GM12878 (cell line): Measurements from ENCODE around the gene TATDN2. TPM values are rescaled to one million over a fixed set of nuclear protein-coding genes. Genes with fewer than 3 reads are reported as not detected.

Experiments used
- ATAC-seq: fragments of 200-7000 bp; cut with Tn5 transposase; 3 replicates; pipeline ENCODE4 v1.9.1; 2020; ENCODE audit warnings: mild to moderate bottlenecking, moderate library complexity
- BruUV-seq: library from RNA; stranded (reverse); fragments of 400-500 nt; replicated peaks from 2 replicates; lab custom pipeline; 2021; lab: Mats Ljungman, UMichigan
- CTCF ChIA-PET: fragments of 300-600 bp; sonication (Branson Sonifier 250); formaldehyde crosslinking; extraction: SDS; loops from one replicate; lab custom pipeline; 2021; ENCODE audit warnings: inconsistent platforms; lab: Yijun Ruan, JAX
- POLR2A ChIA-PET: fragments of 350-600 bp; formaldehyde crosslinking; extraction: SDS; loops from one replicate; lab custom pipeline; 2021; ENCODE audit warnings: inconsistent platforms; lab: Charles Lee
- RAD21 ChIA-PET: fragments of 300-600 bp; sonication (Branson Sonifier 250); formaldehyde crosslinking; loops from one replicate; lab custom pipeline; 2023; ENCODE audit warnings: antibody characterized with exemption; ENCODE audit not compliant: unreplicated experiment; lab: Charles Lee
- SMC1A ChIA-PET: fragments of 300-600 bp; sonication (Branson Sonifier 250); formaldehyde crosslinking; loops from one replicate; lab custom pipeline; 2023; ENCODE audit not compliant: unreplicated experiment, uncharacterized antibody; lab: Charles Lee
- DNase-seq: peaks from one replicate; pipeline ENCODE4 v3.0.0-alpha.2; 2011; ENCODE audit warnings: low read depth, low spot score
- FAIRE-seq: peaks from 3 replicates; lab custom pipeline; 2011; peaks lifted over from hg19 to GRCh38; lab: Jason Lieb, UNC
- H2AFZ ChIP-seq: 2 replicates; pipeline ENCODE4 v1.6.0; 2011; ENCODE audit warnings: low read depth, low read length, control low read depth; ENCODE audit not compliant: control insufficient read depth
- H3K27ac ChIP-seq: 2 replicates; pipeline ENCODE4 v1.5.1; 2011; ENCODE audit warnings: control low read depth; ENCODE audit not compliant: control insufficient read depth, insufficient read depth
- H3K27me3 ChIP-seq, 2 experiments: replicated peaks in 1 of 2; 2 replicates each; pipeline versions ENCODE4 v1.6.0 to v1.6.1; 2011; ENCODE audit warnings: low read length in 1 of 2; ENCODE audit not compliant: control insufficient read depth in 2 of 2, insufficient read depth in 2 of 2
- H3K36me3 ChIP-seq, 2 experiments: 2 replicates each; pipeline ENCODE4 v1.5.1; 2011; ENCODE audit warnings: low read length in 1 of 2; ENCODE audit not compliant: control insufficient read depth in 2 of 2, insufficient read depth in 2 of 2
- H3K4me1 ChIP-seq: 2 replicates; pipeline ENCODE4 v1.6.1; 2011; ENCODE audit warnings: mild to moderate bottlenecking, low read length, moderate library complexity, mixed read lengths; ENCODE audit not compliant: control insufficient read depth, insufficient read depth
- H3K4me2 ChIP-seq: 2 replicates; pipeline ENCODE4 v1.6.0; 2011; ENCODE audit warnings: control low read depth; ENCODE audit not compliant: control insufficient read depth, insufficient read depth
- H3K4me3 ChIP-seq: fragments of 200-600 bp; sonication (generic); 2 replicates; pipeline ENCODE4 v1.5.1; 2016
- H3K79me2 ChIP-seq: 2 replicates; pipeline ENCODE4 v1.6.0; 2011; ENCODE audit warnings: low read length; ENCODE audit not compliant: control insufficient read depth, insufficient read depth
- H3K9ac ChIP-seq: 2 replicates; pipeline ENCODE4 v1.8.0; 2011; ENCODE audit warnings: low read length, control low read depth, mixed read lengths; ENCODE audit not compliant: control insufficient read depth, insufficient read depth
- H3K9me3 ChIP-seq: replicated peaks from 3 replicates; pipeline ENCODE4 v1.5.1; 2011; ENCODE audit warnings: mild to moderate bottlenecking, low read length; ENCODE audit not compliant: control insufficient read depth, insufficient read depth
- H4K20me1 ChIP-seq: 2 replicates; pipeline ENCODE4 v1.6.0; 2011; ENCODE audit not compliant: control insufficient read depth, insufficient read depth
- BCL11A ChIP-seq: IDR thresholded peaks from 2 replicates; pipeline ENCODE4 v1.6.1; 2011; ENCODE audit warnings: low read depth, low read length
- CBFB ChIP-seq: IDR thresholded peaks from 2 replicates; pipeline ENCODE4 v1.6.1; 2016; ENCODE audit warnings: antibody characterized with exemption, low read depth
- CHD2 ChIP-seq: IDR thresholded peaks from 2 replicates; pipeline ENCODE4 v1.6.1; 2011; ENCODE audit warnings: low read depth, low read length, improper control_type of control experiment, borderline replicate concordance
- CREM ChIP-seq: IDR thresholded peaks from 2 replicates; pipeline ENCODE4 v1.6.1; 2014; ENCODE audit warnings: antibody characterized with exemption, low read depth
- EZH2 ChIP-seq: IDR thresholded peaks from 2 replicates; pipeline ENCODE4 v1.6.1; 2012; ENCODE audit warnings: low read depth, mild to moderate bottlenecking, control low read depth, inconsistent platforms, low read length, borderline replicate concordance; ENCODE audit not compliant: control insufficient read depth
- HDAC2 ChIP-seq: fragments of 200-600 bp; sonication (generic); IDR thresholded peaks from 2 replicates; pipeline ENCODE4 v1.6.1; 2017
- KLF5 ChIP-seq: fragments of 450-650 bp; IDR thresholded peaks from 2 replicates; pipeline ENCODE4 v1.6.1; 2014; ENCODE audit warnings: mild to moderate bottlenecking; ENCODE audit not compliant: partially characterized antibody
- MTA3 ChIP-seq: IDR thresholded peaks from 2 replicates; pipeline ENCODE4 v1.6.1; 2012; ENCODE audit warnings: low read length, inconsistent platforms, borderline replicate concordance
- NRF1 ChIP-seq: conservative IDR thresholded peaks from 2 replicates; pipeline ENCODE4 v1.6.1; 2011; ENCODE audit warnings: mild to moderate bottlenecking, low read depth, low read length, improper control_type of control experiment
- PML ChIP-seq: IDR thresholded peaks from 2 replicates; pipeline ENCODE4 v1.6.1; 2012; ENCODE audit warnings: low read length, inconsistent platforms
- SMAD5 ChIP-seq: IDR thresholded peaks from 2 replicates; pipeline ENCODE4 v1.6.1; 2016; ENCODE audit warnings: antibody characterized with exemption, low read depth
- SREBF1 ChIP-seq: IDR thresholded peaks from 2 replicates; pipeline ENCODE4 v1.6.1; 2012; ENCODE audit warnings: mild to moderate bottlenecking, low read length
- SREBF2 ChIP-seq: IDR thresholded peaks from 2 replicates; pipeline ENCODE4 v1.6.1; 2012; ENCODE audit warnings: mild to moderate bottlenecking, low read length
- WGBS: methylation state at CpG from one replicate; pipeline ENCODE4 v1.1.6; 2016; ENCODE audit warnings: low lambda C conversion rate; ENCODE audit not compliant: insufficient replicate concordance, insufficient coverage; ENCODE audit errors: missing lambda C conversion rate; 5-methylcytosine and 5-hydroxymethylcytosine counted together
- in situ Hi-C: fragments of 300-500 bp; cut with MboI; formaldehyde crosslinking; loops from 9 replicates; pipeline ENCODE4 v1.14.3; 2018; ENCODE audit warnings: mixed read lengths
- intact Hi-C: fragments of 100-400 bp; cut with micrococcal nuclease; formaldehyde crosslinking; loops from one replicate; pipeline ENCODE4 v1.14.2; 2022; ENCODE audit not compliant: unreplicated experiment
- polyA plus RNA-seq, 11 experiments: library from polyadenylated mRNA; depleted of rRNA in 4 of 11; unstranded in 6 of 11; stranded (reverse) in 5 of 11; fragments of >200 nt; fragmentation: Nextera tagmentation in 4 of 11; fragmentation: Illumina TruSeq in 1 of 11; extraction: Ambion mirVana in 4 of 11; extraction: Trizol in 1 of 11; gene quantifications; 1 replicate in 1 of 11; 2 replicates in 10 of 11; pipeline versions ENCODE4 v1.2.1 to v1.2.3, GENCODE V29; 2011 to 2016; ENCODE audit warnings: inconsistent platforms in 2 of 11, missing spikeins in 2 of 11, low read depth in 1 of 11
- total RNA-seq, 4 experiments: library from RNA; depleted of rRNA in 3 of 4; stranded (reverse); fragments of >200 nt in 3 of 4; fragmentation: Illumina TruSeq in 1 of 4; extraction: Trizol in 1 of 4; gene quantifications; 2 replicates each; pipeline versions ENCODE4 v1.2.1 to v1.2.3, GENCODE V29; 2013 to 2021

TATDN2 gene
- total and polyA plus RNA-seq, 10 of the 15 experiments (the other 5 are each of a cell fraction or from before 2014, with no cell fraction given), result 4.2 to 36.5 (median 15.8) TPM

DNA sequence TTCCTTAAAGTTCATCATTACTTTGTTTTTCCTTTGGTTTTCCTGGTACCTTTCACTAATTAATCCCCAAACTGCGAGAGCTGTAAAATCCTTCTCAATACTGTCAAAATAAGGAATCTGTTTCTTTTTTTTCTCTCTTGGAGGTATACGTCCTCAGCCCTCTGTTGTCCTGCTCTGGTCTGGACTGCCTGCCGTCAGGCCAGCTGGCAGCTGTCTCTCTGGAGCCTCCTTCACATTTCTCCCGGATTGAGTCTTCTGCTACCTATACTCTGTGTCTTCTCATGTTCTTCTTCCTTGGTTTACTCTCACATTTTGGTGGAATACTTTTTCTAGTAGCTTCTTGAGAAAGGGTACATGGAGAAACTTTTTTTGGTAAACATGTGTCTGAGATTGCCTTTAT lies 13.8 kb downstream of the TATDN2 start:
- H4K20me1 ChIP-seq, result no peaks in the 10 kb centered on the region
- TF ChIP-seq SMAD5 (no peak), SREBF2 (no peak), BCL11A (no peak), NRF1 (no peak), SREBF1 (no peak), CHD2 (no peak), EZH2 (no peak), CREM (no peak), HDAC2 (no peak), KLF5 (no peak), MTA3 (no peak), CBFB (no peak), PML (no peak)
- no peak overlapping the region for H2AFZ ChIP-seq
- H3K79me2 ChIP-seq, result peaks cover 46% of the 10 kb centered on the region
- no peak overlapping the region for H3K4me2 ChIP-seq
- H3K9me3 ChIP-seq, result no peaks in the 10 kb centered on the region
- FAIRE-seq (no peak), ATAC-seq (no peak), DNase-seq (no peak)
- no peak overlapping the region for H3K4me3 ChIP-seq
- ChIA-PET SMC1A (interaction anchor here (1.1 to 2.5 kb wide), 4 partner anchors 11 to 70 kb away, joined by 3 to 5 read pairs (median 4); no protein-coding TSS in a partner anchor), RAD21 (interaction anchor here (1.5 to 2.1 kb wide), 2 partner anchors 14 to 31 kb away, joined by 5 to 7 read pairs; partner anchors contain the start of genes GHRL and TATDN2), CTCF (interaction anchor here (1.5 to 2.2 kb wide), 2 partner anchors 18 to 274 kb away, joined by 3 to 9 read pairs; no protein-coding TSS in a partner anchor), POLR2A (interaction anchor here (0.6 to 1.7 kb wide), 6 partner anchors 9 to 329 kb away, joined by 4 to 8 read pairs (median 5); partner anchors contain the start of gene CRELD1)
- intact Hi-C loops, result no loop called here
- no peaks in the 10 kb centered on the region for H3K4me1 ChIP-seq
- H3K27ac ChIP-seq, result no peak overlapping the region
- BruUV-seq, result no TSS peak
- H3K27me3 ChIP-seq, result no peaks in the 10 kb centered on the region
- in situ Hi-C loops, result no loop called here
- H3K9ac ChIP-seq, result no peak overlapping the region
- peaks cover 11 to 24% of the 10 kb centered on the region in 2 experiments; a peak in 3 of 4 replicates for H3K36me3 ChIP-seq
- WGBS, result 84% methylated on average over 4 of the region's 4 CpGs
